HG03439 (cell line): Measurements from ENCODE around the gene PITPNB.

Experiments
- ATAC-seq: cut with Tn5 transposase; IDR thresholded peaks from one replicate; pipeline ENCODE4 v1.9.1; 2021; ENCODE audit warnings: mild to moderate bottlenecking, moderate library complexity; ENCODE audit not compliant: unreplicated experiment

PITPNB gene

GRCh38 chr22:27919942-27920755, 1.1 kb upstream of the PITPNB start:
- ATAC-seq = peak; percentile 32

- peak; percentile 12 for ATAC-seq
Observed at GRCh38 chr22:27918341-27919221, 475 bp downstream of the PITPNB start.

GRCh38 chr22:27915986-27916385, 3.1 kb downstream of the PITPNB start:
- no peak for ATAC-seq

- no peak for ATAC-seq
Observed at GRCh38 chr22:27913162-27913741, 5.8 kb downstream of the PITPNB start.

GRCh38 chr22:27912101-27912500, 7.0 kb downstream of the PITPNB start:
- no peak for ATAC-seq

- ATAC-seq = no peak
Observed at GRCh38 chr22:27911330-27911729, 7.7 kb downstream of the PITPNB start.

GRCh38 chr22:27906241-27906640, 12.8 kb downstream of the PITPNB start:
- ATAC-seq = no peak

- no peak for ATAC-seq
Observed at GRCh38 chr22:27905653-27906052, 13.4 kb downstream of the PITPNB start.

- ATAC-seq = no peak
Observed at GRCh38 chr22:27903805-27904473, 15.1 kb downstream of the PITPNB start.

GRCh38 chr22:27900153-27900552, 18.9 kb downstream of the PITPNB start:
- no peak for ATAC-seq

GRCh38 chr22:27896245-27896644, 22.8 kb downstream of the PITPNB start:
- no peak for ATAC-seq

- no peak for ATAC-seq
Observed at GRCh38 chr22:27895600-27895999, 23.5 kb downstream of the PITPNB start.

GRCh38 chr22:27892811-27893210, 26.2 kb downstream of the PITPNB start:
- ATAC-seq = no peak

- no peak for ATAC-seq
Observed at GRCh38 chr22:27892064-27892463, 27.0 kb downstream of the PITPNB start.

GRCh38 chr22:27888310-27888709, 30.7 kb downstream of the PITPNB start:
- ATAC-seq = no peak

GRCh38 chr22:27886843-27887151, 32.3 kb downstream of the PITPNB start:
- no peak for ATAC-seq

- no peak for ATAC-seq
Observed at GRCh38 chr22:27885977-27886842, 32.8 kb downstream of the PITPNB start.

GRCh38 chr22:27883656-27884350, 35.3 kb downstream of the PITPNB start:
- no peak for ATAC-seq

GRCh38 chr22:27882507-27883290, 36.4 kb downstream of the PITPNB start:
- no peak for ATAC-seq
